Left renal cortex interstitium (tissue), 4 donors: ENCODE measurements around the gene RERE. TPM values are rescaled to one million over a fixed set of nuclear protein-coding genes. Genes with fewer than 3 reads are reported as not detected.

Source experiments
- DNase-seq, 4 donors: peaks; one replicate each; pipeline ENCODE4 v3.0.0-alpha.2; 2013; ENCODE audit warnings: low read depth in 4 of 4, low spot score in 2 of 4, missing footprints in 1 of 4
- polyA plus RNA-seq, 4 donors: library from polyadenylated mRNA; unstranded; fragments of 120-200 nt; gene quantifications; one replicate each; pipeline ENCODE4 v1.2.1, GENCODE V29; 2013; ENCODE audit not compliant: insufficient read length in 4 of 4

RERE gene
- polyA plus RNA-seq, 4 donors = 118 to 175 (median 139) TPM

DNA sequence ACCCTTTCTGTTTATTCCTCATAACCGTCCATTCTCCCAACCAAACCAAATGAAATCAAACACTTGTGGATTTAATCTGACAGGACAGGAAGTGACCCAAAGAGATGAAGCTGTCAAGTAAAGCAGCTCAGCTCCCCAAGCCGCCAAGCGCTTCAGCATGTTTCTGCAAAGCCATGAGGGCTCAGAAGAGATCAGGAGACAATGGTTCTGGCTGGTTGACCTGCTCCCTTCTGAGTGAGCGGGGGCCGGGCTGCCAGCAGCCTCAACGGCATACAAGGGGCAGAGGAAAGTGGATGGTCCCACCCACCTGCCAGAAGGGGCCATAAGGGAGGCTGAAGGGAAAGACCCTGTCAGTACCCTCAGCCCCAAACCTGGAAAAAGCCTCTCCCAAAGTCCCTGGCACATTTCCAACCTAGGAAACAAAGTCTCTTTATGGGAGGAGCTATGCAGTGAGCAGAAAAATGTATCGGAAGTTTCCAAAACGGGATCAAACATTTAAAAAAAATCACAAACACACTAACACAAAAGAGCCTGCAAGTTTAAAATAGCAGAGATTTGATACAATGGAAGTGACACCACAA, 454.2 kb downstream of the RERE start:
- no peak for DNase-seq

DNA sequence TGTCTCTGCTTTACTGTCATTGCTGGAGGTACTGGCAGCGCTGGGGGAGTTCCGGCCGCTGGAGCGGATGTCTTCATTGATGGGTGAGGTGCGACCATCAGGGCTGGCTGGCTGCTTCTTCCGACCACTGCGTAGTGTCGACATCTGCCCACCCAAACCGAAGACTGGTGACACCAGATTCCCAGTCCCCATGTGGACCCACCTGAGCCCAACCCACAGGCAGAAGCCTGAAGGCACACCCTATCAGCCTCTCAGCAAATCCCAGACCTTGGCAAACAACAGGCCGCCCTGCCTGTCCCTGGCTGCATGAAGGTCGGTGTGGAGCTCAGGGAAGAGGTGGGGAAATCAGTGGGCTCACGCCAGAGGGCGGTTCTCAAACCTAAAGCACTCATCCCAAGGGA, 454.7 kb downstream of the RERE start:
- no peak for DNase-seq

DNA sequence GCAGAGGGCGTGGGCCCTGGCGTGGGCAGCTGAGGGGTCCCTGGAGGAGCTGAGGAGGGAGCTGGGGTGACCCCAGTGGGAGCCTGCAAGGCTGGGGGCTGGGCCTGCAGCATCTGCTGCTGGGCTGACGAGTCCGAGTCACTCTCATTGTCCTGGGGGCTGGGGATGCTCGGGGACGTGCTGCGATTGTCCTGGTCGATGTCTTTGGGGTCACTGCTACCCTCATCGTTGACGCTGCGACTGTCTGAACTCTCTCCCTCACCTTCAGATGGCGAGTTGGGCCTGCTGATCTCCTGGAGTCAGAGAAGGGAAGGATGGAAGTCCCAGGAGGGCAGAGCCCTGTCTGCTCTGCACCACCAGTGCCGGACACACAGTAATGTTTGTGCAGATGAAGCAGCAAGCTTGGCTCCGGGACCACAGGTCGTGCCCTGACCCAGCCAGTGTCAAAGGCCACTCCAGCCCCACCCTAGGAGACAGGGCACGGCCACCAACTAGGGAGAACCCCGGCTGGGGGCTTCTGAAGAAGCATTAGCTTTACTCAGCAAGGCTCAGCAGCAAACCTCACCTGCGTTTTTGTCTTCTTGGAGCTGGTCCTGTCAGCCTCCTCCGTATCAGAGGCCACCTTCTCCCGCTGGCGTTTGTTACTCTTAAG, 456.1 kb downstream of the RERE start:
- DNase-seq = no peak

DNA sequence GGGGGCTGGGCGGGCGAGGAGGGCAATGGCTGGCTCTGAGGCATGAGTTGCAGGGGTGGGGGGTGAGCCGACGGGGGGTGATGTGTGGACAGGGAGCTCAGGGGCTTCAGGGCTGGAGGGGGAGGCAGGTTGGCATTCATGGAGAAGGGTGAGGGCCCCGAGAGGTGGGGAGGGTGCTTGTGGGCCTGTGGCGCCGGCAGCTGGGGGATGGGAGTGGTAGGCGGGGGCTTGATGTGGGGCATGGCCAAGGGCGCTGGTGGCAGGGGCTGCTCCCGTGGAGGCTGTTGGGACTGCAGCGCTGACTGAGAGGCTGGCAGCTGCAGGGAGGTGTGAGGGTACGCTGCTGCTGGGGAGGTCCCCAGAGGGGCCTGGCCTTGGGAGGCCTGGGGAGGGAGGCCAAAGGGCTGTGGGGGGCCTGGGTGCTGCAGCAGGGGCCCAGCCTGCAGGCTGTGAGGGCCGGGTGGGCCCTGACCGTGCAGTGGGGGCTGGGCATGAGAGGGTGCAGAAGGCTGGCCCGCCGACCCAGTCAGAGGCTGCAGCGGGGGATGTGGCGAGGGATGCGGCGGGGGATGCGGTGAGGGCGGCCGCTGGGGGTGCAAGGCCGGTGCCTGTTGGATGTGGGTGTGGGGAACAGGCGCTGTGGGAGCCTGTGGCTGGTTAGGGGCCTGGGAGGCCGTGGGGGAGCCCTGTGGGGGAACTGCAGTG, 456.8 kb downstream of the RERE start:
- DNase-seq = no peak

DNA sequence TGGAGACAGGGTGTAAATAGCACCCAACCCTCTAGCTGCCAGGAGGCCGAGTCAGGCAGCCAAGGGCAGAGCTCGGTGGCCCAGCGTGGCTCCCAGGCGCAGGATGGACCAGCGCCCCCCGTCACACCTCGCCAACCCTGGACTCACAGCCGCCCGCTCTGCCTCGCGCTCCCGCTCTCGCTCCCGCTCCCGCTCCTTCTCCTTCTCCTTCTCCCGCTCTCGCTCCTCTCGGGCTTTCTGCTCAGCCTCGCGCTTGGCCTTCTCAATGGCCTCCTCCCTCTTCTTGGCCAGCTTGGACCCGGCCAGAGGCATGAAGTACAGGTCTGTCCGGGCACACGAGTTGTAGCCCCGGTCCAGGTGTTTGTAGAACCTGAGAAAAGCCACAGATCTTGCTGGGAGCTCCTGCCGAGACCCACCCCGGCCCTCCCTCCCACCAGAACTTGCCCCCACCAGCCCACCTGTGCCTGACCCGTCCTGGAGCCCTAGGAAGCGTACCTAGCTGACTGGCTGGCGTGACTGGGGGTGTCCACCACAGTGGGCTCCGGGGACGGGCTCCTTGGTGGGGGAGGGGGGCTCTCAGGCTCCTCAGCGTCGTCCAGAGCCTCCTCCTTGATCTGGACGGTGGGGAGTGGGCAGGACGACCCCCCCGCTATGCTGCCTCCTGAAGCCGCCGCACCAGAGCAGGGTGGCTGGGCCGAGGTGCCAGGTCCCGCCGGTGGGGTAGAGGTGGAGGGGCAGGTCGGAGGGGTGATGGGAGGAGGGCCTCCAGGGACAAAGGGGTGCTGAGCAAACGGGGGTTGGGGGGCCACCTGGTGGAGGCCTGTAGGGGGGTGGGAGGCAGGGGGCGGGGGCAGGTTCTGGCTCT, 457.6 kb downstream of the RERE start:
- DNase-seq = no peak

DNA sequence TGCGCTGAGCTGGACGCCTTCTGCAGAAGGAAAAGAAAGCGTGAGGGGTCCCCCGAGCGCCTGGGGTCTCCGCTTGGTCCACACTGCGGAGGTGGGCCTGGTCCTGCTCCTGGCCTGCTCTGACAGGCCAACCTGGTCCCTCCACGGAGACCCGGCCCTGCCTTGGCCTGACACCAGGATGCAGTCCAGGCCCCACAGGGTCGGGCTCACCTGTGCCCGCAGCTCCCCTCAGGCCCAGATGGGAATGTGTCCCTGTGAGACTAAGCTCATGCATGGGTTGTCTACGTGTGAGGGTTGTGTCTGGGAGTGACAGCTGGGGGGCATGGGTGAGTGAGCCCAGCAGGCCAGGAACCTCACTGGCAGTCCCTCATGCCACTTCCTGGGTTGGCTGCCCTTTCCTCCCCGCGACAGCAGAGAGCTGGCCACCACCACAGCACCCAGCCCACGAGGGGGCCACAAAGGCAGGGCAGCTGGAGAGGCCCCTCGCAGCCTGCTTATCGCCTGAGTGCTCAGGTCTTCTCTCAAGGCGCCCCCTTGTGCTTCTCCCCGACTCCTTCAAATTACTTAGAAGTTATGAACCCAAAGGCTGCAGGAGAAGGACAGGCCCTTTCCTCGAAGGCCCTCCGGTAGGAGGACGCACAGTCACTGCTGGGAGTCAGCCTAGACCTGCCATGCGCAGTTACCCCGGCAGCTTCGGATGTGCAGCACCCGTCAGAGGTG, 458.4 kb downstream of the RERE start:
- no peak for DNase-seq

DNA sequence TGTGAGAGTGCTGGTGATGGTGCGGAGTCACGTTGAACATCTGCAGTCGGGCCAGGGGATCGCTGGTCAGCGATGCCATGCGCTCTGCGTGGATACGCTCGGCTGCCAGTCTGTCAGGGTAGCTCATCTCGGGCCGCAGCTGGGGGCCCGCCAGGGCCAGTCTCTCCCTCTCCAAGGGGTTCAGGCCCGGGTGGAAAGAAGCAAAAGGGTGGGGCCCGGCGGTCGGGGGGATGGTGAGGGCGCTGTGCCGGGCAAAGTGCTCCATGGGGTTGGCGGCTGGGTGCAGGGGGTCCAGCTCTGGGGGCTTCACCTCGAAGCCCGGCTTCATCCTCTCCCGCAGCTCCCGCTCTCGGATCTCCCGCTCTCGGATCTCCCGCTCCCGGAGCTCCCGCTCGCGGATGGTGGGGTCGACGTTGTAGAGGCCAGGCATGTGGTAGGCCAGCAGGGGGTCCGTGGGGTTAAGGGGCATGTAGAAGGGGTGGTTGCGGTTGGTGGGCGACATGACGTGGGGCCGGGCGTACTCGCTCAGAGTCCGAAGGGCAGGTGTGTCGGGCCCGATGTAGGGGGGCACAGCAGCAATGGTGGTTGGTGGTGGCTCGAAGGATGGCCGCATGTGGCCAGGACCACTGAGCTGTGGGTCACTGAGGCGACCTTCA, 459.1 kb downstream of the RERE start:
- no peak for DNase-seq

DNA sequence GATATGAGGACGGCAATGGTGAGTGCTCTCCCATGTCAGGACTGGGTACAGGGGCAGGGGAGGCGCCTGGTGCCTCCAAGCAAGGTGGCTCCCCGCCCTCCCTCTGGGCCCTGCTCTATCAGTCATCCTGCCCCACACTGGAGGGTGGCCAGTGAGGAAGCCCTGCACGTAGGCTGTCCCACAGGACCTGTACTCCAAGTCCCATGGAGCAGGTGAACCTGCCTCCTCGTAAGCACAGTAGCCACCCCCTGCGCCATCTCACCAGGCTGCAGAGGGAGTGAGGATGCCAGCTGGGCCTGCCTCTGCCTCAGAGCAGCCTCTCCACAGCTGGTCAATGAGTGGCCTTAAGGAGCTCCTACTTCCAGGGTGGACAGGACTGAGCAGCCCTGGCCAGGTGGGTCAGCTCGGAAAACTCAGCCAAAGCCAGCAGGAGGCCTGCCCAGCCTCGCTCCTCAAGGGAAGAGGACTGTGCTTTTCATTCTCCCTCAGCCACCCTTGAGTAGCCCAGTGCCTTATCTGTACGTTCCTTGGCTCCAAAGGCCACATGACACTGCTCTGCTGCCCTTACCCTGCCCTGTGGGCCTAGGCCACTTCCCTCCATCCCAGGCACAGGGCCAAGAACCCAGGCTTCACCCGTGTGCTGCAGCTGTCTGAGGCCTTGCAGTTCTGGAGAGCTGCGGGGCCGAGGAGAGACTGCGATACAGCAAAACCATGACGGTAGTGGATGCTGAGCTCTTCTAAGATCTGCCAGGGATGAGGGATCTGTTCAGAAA, 459.9 kb downstream of the RERE start:
- no peak for DNase-seq

DNA sequence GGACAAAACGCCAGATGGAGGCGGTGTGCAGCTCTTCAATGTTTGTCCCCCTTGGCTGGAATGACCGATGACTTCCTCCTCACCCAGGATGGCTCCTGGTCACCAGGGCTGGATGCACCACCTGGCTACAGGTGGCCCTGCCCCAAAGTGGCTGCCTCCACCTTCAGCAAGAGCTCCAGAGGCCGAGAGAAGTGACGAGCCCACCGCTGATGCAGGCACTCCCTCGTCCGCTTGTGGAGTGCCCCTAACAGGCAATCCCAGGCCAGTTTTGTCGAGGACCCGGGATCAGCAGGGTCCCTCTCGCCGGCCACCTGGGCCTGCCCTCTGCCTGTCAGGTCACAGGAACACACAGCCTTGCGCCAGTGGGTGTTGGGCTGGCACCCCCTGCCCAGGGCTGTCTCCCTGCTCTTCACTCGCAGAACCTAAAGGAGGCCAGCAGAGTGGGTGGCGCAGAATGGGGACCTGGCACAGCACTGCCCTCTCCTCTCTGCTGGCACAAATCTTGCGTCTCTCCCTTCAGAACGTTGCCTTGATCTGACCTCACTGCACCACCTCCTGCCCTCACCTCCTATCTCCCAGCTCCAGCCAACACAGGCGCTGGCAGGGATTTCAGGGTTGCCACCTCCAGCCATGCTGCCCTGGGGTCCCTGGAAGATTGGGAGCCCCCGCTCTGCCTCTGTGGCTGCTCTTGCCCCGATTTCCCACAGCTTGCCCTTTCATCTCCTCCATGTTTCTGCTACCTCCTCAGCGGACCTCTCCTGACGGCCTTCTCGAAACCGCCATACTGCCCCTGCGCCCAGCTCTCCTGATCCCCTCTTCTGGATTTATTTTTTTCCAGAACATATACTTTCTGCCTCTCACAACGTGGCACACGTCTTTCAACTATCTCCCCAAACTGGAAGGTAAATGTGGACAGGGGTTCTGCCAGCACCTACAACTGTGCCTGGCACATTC, 460.9 kb downstream of the RERE start:
- no peak for DNase-seq

DNA sequence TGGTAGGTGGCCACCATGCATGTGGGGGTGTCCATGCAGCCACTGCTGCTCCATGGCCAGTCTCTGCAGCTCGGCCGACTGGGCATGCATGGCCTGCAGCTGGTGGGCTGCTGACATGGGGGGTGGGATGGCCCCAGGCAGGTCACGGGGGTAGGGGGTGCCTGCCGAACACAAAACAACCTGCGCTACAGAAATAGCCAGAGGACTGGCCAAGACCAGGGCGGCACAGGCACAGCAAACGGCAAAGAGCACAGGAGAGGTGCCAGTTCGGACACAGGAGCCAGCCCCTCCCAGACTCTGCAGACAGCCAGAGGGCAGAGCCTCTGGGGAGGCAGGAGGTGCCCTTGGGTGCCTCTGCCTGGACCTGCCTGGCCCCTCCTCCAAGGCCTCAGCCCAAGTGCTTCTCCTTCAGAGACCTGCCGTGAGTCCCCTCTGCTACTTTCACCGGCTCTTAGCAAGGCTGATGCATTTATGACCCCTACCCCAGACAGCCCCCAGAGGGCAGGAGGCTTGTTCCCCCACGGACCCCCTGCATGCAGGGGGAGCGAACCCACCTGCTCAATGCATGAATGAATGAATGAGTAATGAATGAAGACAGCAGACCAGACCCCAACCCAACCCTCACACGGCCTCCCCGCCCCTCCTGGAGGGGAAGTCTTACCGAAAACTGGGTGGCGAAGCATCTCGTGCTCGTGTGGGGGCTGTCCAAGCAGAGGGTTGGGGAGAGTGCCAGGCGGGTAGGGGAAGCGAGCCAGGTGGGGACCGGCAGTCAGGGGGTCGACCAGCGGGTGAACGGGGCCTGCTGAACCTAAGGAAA, 461.8 kb downstream of the RERE start:
- DNase-seq = no peak

DNA sequence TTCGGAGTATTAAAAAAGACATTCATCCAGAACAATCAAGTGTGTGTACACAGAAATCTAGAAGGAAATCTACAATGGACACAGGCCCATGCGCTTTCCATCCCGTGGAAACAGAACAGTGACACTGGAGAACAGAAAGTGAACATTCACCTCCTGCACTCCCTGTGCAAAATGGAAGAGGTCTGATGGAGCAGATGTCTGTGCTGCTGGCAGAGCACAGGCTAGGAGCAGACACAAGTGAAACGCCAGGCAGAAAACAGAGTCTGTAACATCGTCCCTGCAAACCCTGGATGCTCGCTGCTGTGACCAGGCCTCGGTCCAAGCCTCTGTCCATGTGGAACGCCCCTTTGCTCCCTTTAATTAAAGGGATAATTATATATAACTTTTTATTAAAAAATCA, 463.4 kb downstream of the RERE start:
- DNase-seq = no peak

DNA sequence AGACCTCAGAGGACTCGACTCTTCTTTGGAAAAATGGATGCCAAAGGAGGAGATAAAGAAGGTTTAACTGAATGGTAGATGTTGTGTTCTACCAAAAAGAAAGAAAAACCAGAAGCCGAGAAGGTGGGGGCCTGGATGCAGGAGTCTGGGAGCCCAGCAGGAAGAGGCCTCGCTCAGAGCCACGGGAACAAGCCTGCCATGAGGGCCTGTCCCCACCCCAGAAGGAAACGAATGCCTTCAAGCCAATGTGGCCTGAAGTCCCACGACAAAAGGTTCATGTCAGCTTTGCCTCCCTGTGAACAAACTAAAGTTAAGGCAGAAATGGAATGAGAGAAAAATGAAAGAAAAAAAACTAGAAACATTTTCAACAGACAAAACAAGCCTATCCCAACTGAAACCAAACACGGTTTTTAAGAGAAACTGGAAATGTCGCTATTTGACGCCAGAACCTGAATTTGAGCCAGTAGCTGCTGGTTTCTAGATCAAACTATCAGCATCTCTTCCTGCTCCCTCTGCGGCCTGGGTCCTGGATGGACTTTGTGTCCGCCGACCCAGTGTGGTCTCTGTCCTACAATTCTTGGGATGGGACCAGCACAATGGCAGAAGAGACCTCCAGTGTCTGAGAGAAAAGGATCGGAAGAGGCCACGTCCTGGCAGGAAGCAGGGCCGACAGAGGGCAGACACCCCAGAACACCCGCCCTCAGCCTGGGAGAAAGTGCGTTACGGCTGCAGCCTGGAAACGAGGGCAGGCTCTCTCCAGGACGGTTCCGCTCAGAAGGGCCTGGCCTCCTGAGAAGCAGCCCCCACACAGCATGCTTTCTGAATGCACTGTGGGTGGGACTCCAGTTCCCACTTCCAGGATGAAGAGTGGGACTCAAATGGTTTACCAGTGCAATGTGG, 464.3 kb downstream of the RERE start:
- no peak for DNase-seq

DNA sequence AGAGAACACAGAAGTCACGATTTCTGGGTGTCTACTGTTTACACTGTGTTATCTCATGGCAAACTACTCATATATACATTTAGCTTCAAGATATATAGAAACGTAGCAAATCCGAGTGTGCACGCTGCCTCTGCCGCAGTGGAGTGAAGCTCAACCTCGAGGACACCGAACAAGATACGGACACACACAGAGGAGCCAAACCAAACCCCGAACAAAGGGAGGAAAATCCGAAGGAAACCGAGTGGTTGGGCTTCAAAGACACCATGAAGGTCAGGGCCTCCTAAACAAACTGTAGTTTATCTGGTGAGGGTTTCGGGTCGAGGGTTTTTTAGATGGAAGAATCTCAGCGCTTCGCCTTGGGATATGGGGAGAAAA, 465.0 kb downstream of the RERE start:
- DNase-seq = no peak

DNA sequence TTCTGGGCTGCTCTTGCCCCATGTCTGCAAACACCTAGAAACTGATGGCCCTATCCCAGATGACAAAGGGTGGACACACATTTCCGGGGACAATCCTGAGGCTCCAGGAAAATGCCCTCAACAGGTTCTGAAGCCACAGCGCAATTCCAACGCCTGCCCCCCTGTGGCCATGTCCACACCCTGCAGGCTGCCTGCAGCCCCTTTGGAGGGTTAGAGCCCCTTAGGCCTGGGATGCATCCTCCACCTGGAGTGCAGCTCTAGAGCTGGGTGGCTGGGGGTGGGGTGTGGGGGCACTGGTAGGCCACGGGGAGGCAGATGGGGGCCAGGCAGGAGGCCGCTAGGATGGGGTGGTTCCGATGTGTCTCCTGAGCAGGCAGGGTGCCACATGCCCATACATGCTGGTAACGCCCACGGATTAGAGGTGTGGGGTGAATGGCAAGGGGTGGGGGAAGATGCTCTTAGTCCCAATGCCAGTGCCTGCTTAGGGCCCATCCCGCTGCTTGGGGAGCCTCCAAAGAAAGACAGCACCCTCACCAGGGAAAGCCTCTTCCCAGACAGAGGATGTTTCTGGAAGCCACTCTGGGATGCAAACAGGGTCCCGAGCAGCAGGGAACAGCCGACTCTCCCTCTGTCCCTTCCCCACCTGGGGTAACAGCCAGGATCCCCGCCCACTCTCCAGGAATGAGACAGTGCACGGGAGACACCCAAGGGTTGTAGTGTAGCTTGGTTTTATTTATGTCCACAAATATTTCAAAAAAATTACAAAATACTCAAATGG, 465.6 kb downstream of the RERE start:
- DNase-seq = no peak

DNA sequence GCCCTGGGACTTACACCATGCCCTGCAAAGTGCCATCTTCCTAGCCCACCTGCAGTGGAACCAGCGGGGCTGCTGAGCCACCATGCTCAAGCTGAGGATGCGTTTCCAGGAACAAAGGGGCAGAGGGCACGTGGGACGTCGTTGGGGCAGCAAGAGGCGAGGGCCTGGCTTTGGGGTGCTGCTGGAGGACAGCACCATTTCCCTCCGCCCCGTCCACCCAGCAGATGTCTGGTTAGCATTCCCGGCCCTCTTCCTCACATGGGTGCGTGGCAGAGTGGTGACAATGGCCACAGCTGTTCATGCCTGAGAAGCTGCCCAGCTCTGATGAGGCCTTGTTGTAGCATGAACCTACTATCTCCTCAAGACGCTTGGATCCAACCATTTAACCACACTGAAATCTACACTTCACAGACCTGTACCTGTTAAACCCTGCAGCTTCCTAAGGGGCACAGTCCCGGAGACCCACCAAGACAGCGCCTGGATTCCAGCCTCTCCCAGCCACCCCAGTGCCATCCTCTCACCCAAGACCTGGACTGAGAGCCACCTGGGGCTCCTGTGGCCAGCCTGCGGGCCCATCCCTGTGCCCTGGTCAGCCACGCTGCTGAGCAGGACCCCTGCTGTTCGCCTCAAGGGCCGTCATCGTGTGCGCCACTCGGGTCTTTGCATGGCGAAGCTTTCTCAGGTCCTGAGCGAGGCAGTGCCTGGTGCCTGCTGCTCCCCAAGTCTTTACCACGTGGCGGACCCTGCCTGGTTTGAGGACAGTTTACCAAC, 466.3 kb downstream of the RERE start:
- no peak for DNase-seq
